ENCODE results near the gene AQP3.
"Not testable (repeated sequence)": the region's sequence is repeated elsewhere in the genome, so short reads cannot be mapped to it uniquely, and the experiment has no call there.

The AQP3 gene

DNA sequence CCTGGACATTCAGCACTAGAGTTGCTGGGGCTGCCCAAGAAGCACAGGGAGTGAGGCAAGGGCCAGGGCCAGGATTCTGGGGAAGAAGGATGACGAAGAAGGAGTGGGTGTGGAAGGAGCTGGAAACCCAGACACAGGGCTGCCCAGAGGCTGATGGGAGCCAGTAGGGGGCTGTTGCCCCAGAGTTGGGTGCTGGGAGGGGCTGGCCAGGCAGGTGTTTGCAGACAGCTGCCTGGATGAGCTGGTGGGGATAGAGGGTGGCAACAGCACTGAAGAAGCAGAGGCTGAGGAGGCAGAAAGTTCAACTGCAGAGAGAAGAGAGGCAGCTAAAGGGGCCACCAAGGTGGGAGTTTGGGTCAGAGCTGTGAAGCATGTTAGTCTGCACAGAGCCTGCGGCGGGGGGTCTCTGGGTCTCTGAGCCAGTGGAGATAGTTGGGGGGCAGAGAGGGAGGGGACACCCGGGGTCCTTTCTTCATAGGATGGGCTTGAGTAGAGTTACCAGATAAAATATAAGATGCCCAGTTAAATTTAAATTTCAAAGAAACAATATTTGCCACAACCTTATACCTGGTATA lies 42.5 kb downstream of the AQP3 start:
- H3K9me3 ChIP-seq (ENCODE audit: insufficient read depth, low read depth, low read length), result peaks cover 2% of the 10 kb centered on the region
- H4K8ac ChIP-seq (ENCODE audit: low read depth, low read length), result no peak overlapping the region
- H4K91ac ChIP-seq (ENCODE audit: low read depth, low read length), result no peak overlapping the region
- H3K27ac ChIP-seq (ENCODE audit: low read depth, low read length), result no peak overlapping the region
- H3K14ac ChIP-seq (ENCODE audit: low read length), result no peak overlapping the region
- no peak overlapping the region for H2BK120ac ChIP-seq (ENCODE audit: insufficient read depth, low read length, poor library complexity)
- no peak overlapping the region for H3K23ac ChIP-seq (ENCODE audit: low read length)
- H3K27me3 ChIP-seq (ENCODE audit: insufficient read depth, low read length), result no peaks in the 10 kb centered on the region
- no peaks in the 10 kb centered on the region for H3K36me3 ChIP-seq (ENCODE audit: control insufficient read depth in 1 of 2, insufficient read depth in 2 of 2, low read length in 2 of 2)
- H3K18ac ChIP-seq (ENCODE audit: low read length), result no peak overlapping the region
- H2AFZ ChIP-seq (ENCODE audit: insufficient read depth, low read length, poor library complexity), result no peak overlapping the region
- H3K79me2 ChIP-seq (ENCODE audit: control insufficient read depth, insufficient read depth, low read length, poor library complexity), result no peaks in the 10 kb centered on the region
- no peaks in the 10 kb centered on the region for H3K79me1 ChIP-seq (ENCODE audit: low read length)
- no peak overlapping the region for H3K4me2 ChIP-seq (ENCODE audit: low read length)
- no peak overlapping the region for H2AK5ac ChIP-seq (ENCODE audit: low read length)
- H2BK12ac ChIP-seq (ENCODE audit: low read length), result no peak overlapping the region
- no peak overlapping the region for H3K4me3 ChIP-seq (ENCODE audit: low read depth, low read length)
- no CpG with 5 or more reads among the region's 4 CpGs for WGBS (ENCODE audit: extremely low coverage, insufficient coverage, insufficient read length)
- no peak overlapping the region for H3K9ac ChIP-seq (ENCODE audit: low read length)
- DNase-seq, result no peak
- H3K4me1 ChIP-seq (ENCODE audit: control insufficient read depth in 1 of 2, insufficient read depth in 2 of 2, low read length in 2 of 2), result peaks cover 3 to 6% of the 10 kb centered on the region in 2 experiments
- H4K12ac ChIP-seq (ENCODE audit: low read depth, low read length), result no peak overlapping the region
- H2BK5ac ChIP-seq (ENCODE audit: low read depth, low read length, poor library complexity), result no peak overlapping the region
- H3K4ac ChIP-seq (ENCODE audit: low read depth, low read length), result no peak overlapping the region

DNA sequence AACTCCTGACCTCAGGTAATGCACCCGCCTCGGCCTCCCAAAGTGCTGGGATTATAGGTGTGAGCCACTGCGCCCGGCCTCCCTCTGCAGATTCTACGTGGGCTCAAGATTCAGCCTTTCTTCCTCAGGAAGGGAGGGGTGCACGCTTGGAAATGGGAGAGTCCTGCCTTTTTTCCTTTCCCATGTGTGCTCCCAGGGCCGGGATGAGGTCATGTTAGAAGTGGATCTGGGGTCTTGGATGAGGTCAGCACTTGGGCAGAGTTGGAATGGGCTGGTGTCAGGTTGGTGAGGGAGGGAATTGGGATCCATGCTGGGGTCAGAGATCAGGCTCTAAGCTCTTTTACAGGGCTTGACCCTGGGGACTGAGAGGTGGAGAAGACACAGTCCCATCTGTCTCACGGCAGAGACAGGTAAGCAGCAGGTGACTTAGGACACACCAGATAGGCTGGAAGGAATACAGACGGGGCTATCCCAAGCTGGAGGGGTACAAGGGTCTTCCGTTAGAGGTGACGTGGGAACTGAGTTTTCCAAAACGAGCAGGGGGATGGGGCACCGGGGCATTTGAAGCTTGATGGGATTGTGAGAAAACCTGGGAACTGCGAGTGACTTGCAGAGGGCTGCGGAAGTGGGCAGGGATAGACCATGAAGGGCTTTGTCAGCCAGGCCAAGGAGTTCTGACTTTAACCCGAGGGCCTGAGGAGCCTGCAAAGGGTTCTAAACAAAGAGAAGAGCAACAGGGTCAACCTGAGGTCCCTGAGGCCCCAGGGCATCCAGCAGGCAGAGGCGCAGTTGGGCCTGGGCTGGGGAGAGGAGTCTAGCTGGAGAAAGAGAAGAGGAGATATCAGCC lies 43.2 kb downstream of the AQP3 start:
- H3K4me3 ChIP-seq (ENCODE audit: low read depth, low read length), result no peak overlapping the region
- H3K9me3 ChIP-seq (ENCODE audit: insufficient read depth, low read depth, low read length), result peaks cover 2% of the 10 kb centered on the region
- H3K14ac ChIP-seq (ENCODE audit: low read length), result no peak overlapping the region
- no peak overlapping the region for H3K23ac ChIP-seq (ENCODE audit: low read length)
- no peaks in the 10 kb centered on the region for H3K27me3 ChIP-seq (ENCODE audit: insufficient read depth, low read length)
- no peak overlapping the region for H2BK120ac ChIP-seq (ENCODE audit: insufficient read depth, low read length, poor library complexity)
- no peak overlapping the region for H2BK12ac ChIP-seq (ENCODE audit: low read length)
- WGBS (ENCODE audit: extremely low coverage, insufficient coverage, insufficient read length), result no CpG with 5 or more reads among the region's 17 CpGs
- no peak overlapping the region for H3K4ac ChIP-seq (ENCODE audit: low read depth, low read length)
- no peaks in the 10 kb centered on the region for H3K79me1 ChIP-seq (ENCODE audit: low read length)
- no peak overlapping the region for H3K4me2 ChIP-seq (ENCODE audit: low read length)
- H2BK5ac ChIP-seq (ENCODE audit: low read depth, low read length, poor library complexity), result no peak overlapping the region
- no peak overlapping the region for H4K8ac ChIP-seq (ENCODE audit: low read depth, low read length)
- peaks cover 3 to 6% of the 10 kb centered on the region in 2 experiments for H3K4me1 ChIP-seq (ENCODE audit: control insufficient read depth in 1 of 2, insufficient read depth in 2 of 2, low read length in 2 of 2)
- H3K36me3 ChIP-seq (ENCODE audit: control insufficient read depth in 1 of 2, insufficient read depth in 2 of 2, low read length in 2 of 2), result no peaks in the 10 kb centered on the region
- H4K12ac ChIP-seq (ENCODE audit: low read depth, low read length), result no peak overlapping the region
- no peak for DNase-seq
- no peak overlapping the region for H3K18ac ChIP-seq (ENCODE audit: low read length)
- no peak overlapping the region for H2AFZ ChIP-seq (ENCODE audit: insufficient read depth, low read length, poor library complexity)
- no peak overlapping the region for H2AK5ac ChIP-seq (ENCODE audit: low read length)
- H3K27ac ChIP-seq (ENCODE audit: low read depth, low read length), result no peak overlapping the region
- no peak overlapping the region for H4K91ac ChIP-seq (ENCODE audit: low read depth, low read length)
- H3K9ac ChIP-seq (ENCODE audit: low read length), result no peak overlapping the region
- H3K79me2 ChIP-seq (ENCODE audit: control insufficient read depth, insufficient read depth, low read length, poor library complexity), result no peaks in the 10 kb centered on the region

DNA sequence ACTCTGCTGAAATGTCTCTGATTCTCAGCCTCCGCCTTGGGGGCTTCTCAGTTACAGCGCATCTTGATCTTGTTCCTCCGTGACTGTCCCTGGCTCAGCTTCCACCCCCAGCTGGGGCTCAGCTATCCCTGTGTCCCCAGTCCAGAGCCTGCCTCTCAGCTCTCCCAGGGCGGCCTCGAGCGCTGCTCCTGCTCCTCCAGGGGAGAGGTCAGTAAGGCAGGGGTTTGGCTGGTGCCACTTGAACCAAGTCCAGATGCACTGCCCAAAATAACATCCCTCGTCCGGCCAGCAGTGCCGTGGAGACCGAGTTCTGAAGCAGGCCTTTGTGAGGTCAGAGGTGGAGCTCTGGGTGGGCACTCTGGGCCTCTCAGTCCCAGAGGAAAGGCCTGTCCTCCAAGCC lies 45.0 kb downstream of the AQP3 start, which contains the start of gene AQP7:
AQP7 (minus strand) TSS at position 198 of the 400 bp plus-strand sequence. CDS start 1,306 bp downstream, outside the sequence.
- WGBS (ENCODE audit: extremely low coverage, insufficient coverage, insufficient read length), result no CpG with 5 or more reads among the region's 10 CpGs
- not testable (repeated sequence) for H2AK5ac ChIP-seq (ENCODE audit: low read length); H3K27ac ChIP-seq (ENCODE audit: low read depth, low read length); H3K79me1 ChIP-seq (ENCODE audit: low read length); H3K27me3 ChIP-seq (ENCODE audit: insufficient read depth, low read length); H3K9me3 ChIP-seq (ENCODE audit: insufficient read depth, low read depth, low read length); H3K4ac ChIP-seq (ENCODE audit: low read depth, low read length); H2BK5ac ChIP-seq (ENCODE audit: low read depth, low read length, poor library complexity); DNase-seq; H3K18ac ChIP-seq (ENCODE audit: low read length); H3K4me1 ChIP-seq (ENCODE audit: control insufficient read depth in 1 of 2, insufficient read depth in 2 of 2, low read length in 2 of 2); H3K4me2 ChIP-seq (ENCODE audit: low read length); H2BK12ac ChIP-seq (ENCODE audit: low read length); H3K36me3 ChIP-seq (ENCODE audit: control insufficient read depth in 1 of 2, insufficient read depth in 2 of 2, low read length in 2 of 2); H3K9ac ChIP-seq (ENCODE audit: low read length); H3K79me2 ChIP-seq (ENCODE audit: control insufficient read depth, insufficient read depth, low read length, poor library complexity); H2BK120ac ChIP-seq (ENCODE audit: insufficient read depth, low read length, poor library complexity); H3K4me3 ChIP-seq (ENCODE audit: low read depth, low read length); H4K8ac ChIP-seq (ENCODE audit: low read depth, low read length); H3K14ac ChIP-seq (ENCODE audit: low read length); H3K23ac ChIP-seq (ENCODE audit: low read length); H4K12ac ChIP-seq (ENCODE audit: low read depth, low read length); H2AFZ ChIP-seq (ENCODE audit: insufficient read depth, low read length, poor library complexity)
- H4K91ac ChIP-seq (ENCODE audit: low read depth, low read length), result peak within 1 kb of the TSS; percentile 27

DNA sequence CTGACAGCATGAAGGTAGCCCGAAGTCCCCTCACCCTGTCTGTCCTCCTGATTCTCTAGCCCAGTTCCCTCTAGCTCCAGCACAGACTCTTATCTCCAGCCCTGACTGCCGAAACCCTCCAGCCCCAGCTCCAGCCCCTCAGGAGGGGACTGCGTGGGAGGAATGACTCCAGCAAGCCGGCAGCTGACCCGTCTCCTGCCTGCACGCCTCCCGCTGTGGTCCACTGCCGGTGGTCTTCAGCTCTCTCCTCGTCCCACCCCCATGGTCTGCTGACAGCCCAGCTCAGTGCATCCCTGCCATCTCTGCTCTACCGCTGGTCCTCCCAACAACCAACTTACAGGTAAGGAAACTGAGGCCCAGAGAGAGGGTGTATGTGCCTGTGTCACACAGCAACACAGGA lies 45.6 kb downstream of the AQP3 start:
- H3K4me2 ChIP-seq (ENCODE audit: low read length); H3K4me1 ChIP-seq (ENCODE audit: control insufficient read depth in 1 of 2, insufficient read depth in 2 of 2, low read length in 2 of 2); DNase-seq; H2BK120ac ChIP-seq (ENCODE audit: insufficient read depth, low read length, poor library complexity); H2AK5ac ChIP-seq (ENCODE audit: low read length); H3K18ac ChIP-seq (ENCODE audit: low read length); H4K12ac ChIP-seq (ENCODE audit: low read depth, low read length); H2BK5ac ChIP-seq (ENCODE audit: low read depth, low read length, poor library complexity); H4K91ac ChIP-seq (ENCODE audit: low read depth, low read length); H3K9ac ChIP-seq (ENCODE audit: low read length); H3K23ac ChIP-seq (ENCODE audit: low read length); H3K27ac ChIP-seq (ENCODE audit: low read depth, low read length); H4K8ac ChIP-seq (ENCODE audit: low read depth, low read length); H3K4me3 ChIP-seq (ENCODE audit: low read depth, low read length); H2AFZ ChIP-seq (ENCODE audit: insufficient read depth, low read length, poor library complexity); H3K14ac ChIP-seq (ENCODE audit: low read length); H3K36me3 ChIP-seq (ENCODE audit: control insufficient read depth in 1 of 2, insufficient read depth in 2 of 2, low read length in 2 of 2); H3K9me3 ChIP-seq (ENCODE audit: insufficient read depth, low read depth, low read length); H3K79me2 ChIP-seq (ENCODE audit: control insufficient read depth, insufficient read depth, low read length, poor library complexity); H3K4ac ChIP-seq (ENCODE audit: low read depth, low read length); H3K79me1 ChIP-seq (ENCODE audit: low read length); H2BK12ac ChIP-seq (ENCODE audit: low read length); H3K27me3 ChIP-seq (ENCODE audit: insufficient read depth, low read length): not testable (repeated sequence)
- no CpG with 5 or more reads among the region's 10 CpGs for WGBS (ENCODE audit: extremely low coverage, insufficient coverage, insufficient read length)

Data from trophoblast cell (in vitro differentiated cells and primary cell).